Thoracic aorta (tissue), 2 donors: ENCODE measurements around the gene RAB21. TPM values are rescaled to one million over a fixed set of nuclear protein-coding genes. Genes with fewer than 3 reads are reported as not detected.

Experiments
- ATAC-seq: fragments of 150-250 bp; one replicate; pipeline ENCODE4 v1.8.0; 2017; ENCODE audit warnings: low read depth; ENCODE audit not compliant: insufficient number of reproducible peaks, low FRiP score
- DNase-seq: peaks from one replicate; pipeline ENCODE4 v3.0.0-alpha.2; 2020; ENCODE audit warnings: low spot score
- H3K27ac ChIP-seq, 2 donors: fragments of 200-600 bp; sonication (generic); 1 replicate in 1 of 2; 2 replicates in 1 of 2; pipeline ENCODE4 v1.5.1; 2016; ENCODE audit warnings: mild to moderate bottlenecking in 2 of 2, moderate library complexity in 2 of 2
- H3K27me3 ChIP-seq: fragments of 200-600 bp; sonication (generic); replicated peaks from 2 replicates; pipeline ENCODE4 v1.6.0; 2016; ENCODE audit warnings: mild to moderate bottlenecking; ENCODE audit not compliant: insufficient read depth
- H3K36me3 ChIP-seq: fragments of 200-600 bp; sonication (generic); one replicate; pipeline ENCODE4 v1.5.1; 2016
- H3K4me1 ChIP-seq, 2 donors: fragments of 200-600 bp; sonication (generic); 1 replicate in 1 of 2; 2 replicates in 1 of 2; pipeline versions ENCODE4 v1.5.1 to v1.6.0; 2016; ENCODE audit warnings: low read depth in 2 of 2, mild to moderate bottlenecking in 1 of 2; ENCODE audit not compliant: control insufficient read depth in 1 of 2
- H3K4me3 ChIP-seq: fragments of 200-600 bp; sonication (generic); 2 replicates; pipeline ENCODE4 v1.5.1; 2016; ENCODE audit warnings: mild to moderate bottlenecking
- H3K9me3 ChIP-seq: fragments of 200-600 bp; sonication (generic); 2 replicates; pipeline ENCODE4 v1.5.1; 2016
- total RNA-seq, 2 donors: library from RNA; depleted of rRNA; stranded (reverse); fragments of >200 nt; gene quantifications; one replicate each; pipeline versions ENCODE4 v1.1.0 to v1.2.3, GENCODE V29; 2016
- TF ChIP-seq, protein P1 (sequence below): fragments of 200-600 bp; sonication (generic); IDR thresholded peaks from one replicate; pipeline ENCODE4 v1.5.1; 2019; ENCODE audit warnings: antibody characterized with exemption

RAB21 gene
- total RNA-seq, 2 donors from 2014 or later: 15.7 to 56.4 TPM

- TF ChIP-seq, protein P1, sequence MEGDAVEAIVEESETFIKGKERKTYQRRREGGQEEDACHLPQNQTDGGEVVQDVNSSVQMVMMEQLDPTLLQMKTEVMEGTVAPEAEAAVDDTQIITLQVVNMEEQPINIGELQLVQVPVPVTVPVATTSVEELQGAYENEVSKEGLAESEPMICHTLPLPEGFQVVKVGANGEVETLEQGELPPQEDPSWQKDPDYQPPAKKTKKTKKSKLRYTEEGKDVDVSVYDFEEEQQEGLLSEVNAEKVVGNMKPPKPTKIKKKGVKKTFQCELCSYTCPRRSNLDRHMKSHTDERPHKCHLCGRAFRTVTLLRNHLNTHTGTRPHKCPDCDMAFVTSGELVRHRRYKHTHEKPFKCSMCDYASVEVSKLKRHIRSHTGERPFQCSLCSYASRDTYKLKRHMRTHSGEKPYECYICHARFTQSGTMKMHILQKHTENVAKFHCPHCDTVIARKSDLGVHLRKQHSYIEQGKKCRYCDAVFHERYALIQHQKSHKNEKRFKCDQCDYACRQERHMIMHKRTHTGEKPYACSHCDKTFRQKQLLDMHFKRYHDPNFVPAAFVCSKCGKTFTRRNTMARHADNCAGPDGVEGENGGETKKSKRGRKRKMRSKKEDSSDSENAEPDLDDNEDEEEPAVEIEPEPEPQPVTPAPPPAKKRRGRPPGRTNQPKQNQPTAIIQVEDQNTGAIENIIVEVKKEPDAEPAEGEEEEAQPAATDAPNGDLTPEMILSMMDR: no peak
- H3K9me3 ChIP-seq: no peaks in the 10 kb centered on the region
- no peak overlapping the region for H3K27ac ChIP-seq
- H3K36me3 ChIP-seq: no peaks in the 10 kb centered on the region
- no peaks in the 10 kb centered on the region for H3K4me1 ChIP-seq
- DNase-seq: no peak
- H3K27me3 ChIP-seq: no peaks in the 10 kb centered on the region
- ATAC-seq: no peak
- no peak overlapping the region for H3K4me3 ChIP-seq
Observed at GRCh38 chr12:71744522-71745300, 10.0 kb upstream of the RAB21 start.

DNA sequence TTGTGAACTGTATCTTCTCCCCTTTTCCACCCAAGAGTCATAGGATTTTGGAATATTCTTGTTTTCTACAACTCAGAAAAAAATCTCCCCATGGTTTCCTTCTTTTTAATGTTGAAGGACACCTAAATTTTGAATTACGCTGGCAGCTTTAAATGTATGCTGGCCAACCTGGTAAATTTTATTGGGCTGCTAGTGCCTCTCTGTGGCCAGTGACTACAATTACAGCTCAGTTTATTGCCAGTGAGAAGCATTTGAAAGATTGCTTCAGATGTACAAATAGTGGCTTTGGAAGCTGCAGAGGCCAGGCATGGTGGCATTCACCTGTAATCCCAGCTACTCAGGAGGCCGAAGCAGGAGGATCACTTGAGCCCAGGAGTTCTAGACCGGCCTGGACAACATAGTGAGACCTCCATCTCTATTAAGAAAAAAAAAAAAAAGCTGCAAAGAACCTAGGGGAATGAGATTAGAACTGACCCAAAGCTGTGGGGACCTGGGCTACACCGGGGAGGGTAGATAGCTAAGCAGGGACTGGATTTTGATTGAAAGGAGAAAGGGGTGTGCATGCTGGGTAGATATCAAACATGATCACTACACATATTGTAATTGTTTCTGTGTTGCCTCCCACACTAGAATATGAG is 7.6 kb upstream of the RAB21 start:
- TF ChIP-seq, protein P1: peak; percentile 62
- no peak overlapping the region for H3K4me3 ChIP-seq
- no peaks in the 10 kb centered on the region for H3K4me1 ChIP-seq
- H3K9me3 ChIP-seq: no peaks in the 10 kb centered on the region
- H3K27ac ChIP-seq: no peak overlapping the region
- H3K36me3 ChIP-seq: no peaks in the 10 kb centered on the region
- DNase-seq (no peak), ATAC-seq (no peak)
- no peaks in the 10 kb centered on the region for H3K27me3 ChIP-seq

DNA sequence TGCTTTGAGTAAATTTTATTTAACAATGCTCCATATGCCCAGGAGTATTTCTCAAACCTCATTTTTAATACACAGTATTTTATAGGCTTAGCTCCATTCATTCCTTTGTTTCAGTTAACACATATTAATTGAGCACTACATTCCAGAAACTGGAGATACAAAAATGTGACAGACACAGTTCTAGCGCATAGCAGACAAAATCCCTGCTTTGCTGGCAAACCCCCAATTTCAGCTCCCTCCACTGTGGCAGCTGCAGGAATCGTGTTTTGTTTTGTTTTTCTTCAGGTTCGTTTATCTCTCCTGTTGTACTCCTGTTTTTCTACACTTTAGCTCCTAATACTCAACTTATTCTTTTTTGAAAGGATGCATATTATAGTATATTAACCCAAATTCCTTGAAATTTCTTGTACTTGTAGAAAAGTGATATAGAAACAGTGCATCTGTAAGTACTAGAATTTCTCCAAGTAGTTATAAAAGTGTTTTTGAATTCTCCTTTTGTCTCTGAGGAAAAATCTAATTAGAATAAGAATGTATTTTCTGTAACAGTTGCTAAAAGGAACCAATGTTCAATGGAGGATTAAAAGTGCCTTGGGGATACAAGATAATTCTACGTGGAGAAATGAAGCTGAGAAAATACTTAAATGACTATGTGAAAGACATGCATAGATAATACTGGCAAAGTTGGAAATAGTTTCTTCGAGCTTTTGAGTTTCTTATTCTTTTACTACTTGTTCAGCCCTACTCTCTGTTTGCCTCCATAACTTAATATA is 6.4 kb upstream of the RAB21 start:
- H3K36me3 ChIP-seq: no peaks in the 10 kb centered on the region
- DNase-seq: no peak
- ATAC-seq: no peak

GRCh38 chr12:71749666-71750065 is 5.0 kb upstream of the RAB21 start:
- no peaks in the 10 kb centered on the region for H3K27me3 ChIP-seq
- TF ChIP-seq, protein P1: no peak
- H3K4me3 ChIP-seq: no peak overlapping the region
- no peaks in the 10 kb centered on the region for H3K36me3 ChIP-seq
- peaks cover 0 to 5% of the 10 kb centered on the region in 2 donors for H3K4me1 ChIP-seq
- no peak overlapping the region for H3K27ac ChIP-seq
- DNase-seq (no peak), ATAC-seq (no peak)
- no peaks in the 10 kb centered on the region for H3K9me3 ChIP-seq

More for the DNA sequence above, 6.4 kb upstream of the RAB21 start:
- H3K27me3 ChIP-seq: no peaks in the 10 kb centered on the region
- no peaks in the 10 kb centered on the region for H3K9me3 ChIP-seq
- no peaks in the 10 kb centered on the region for H3K4me1 ChIP-seq
- no peak overlapping the region for H3K4me3 ChIP-seq
- no peak overlapping the region for H3K27ac ChIP-seq
- TF ChIP-seq, protein P1: no peak

DNA sequence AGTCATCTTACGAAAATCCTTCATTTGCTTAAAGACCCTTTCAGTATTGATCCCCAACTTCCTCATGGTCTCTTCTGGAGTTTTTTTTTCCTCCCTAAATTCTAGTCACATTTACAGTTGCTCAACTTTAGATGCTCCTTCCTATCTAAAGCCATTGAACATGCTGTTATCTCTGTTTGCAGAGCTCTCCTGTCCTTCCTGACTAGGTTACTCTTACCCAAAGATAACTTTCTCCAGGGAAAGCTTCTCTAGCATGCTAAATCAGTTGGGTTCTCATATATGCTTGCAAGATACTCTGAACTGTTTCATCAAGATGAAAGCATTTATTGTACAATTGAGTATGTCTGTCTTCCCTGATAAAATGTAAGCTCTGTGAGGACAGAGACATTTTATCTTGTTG is 1.8 kb upstream of the RAB21 start:
- no peak for ATAC-seq
- Histone ChIP-seq H3K27ac (no peak overlapping the region), H3K4me1 (peaks cover 10 to 16% of the 10 kb centered on the region in 2 donors), H3K36me3 (no peaks in the 10 kb centered on the region), H3K27me3 (no peaks in the 10 kb centered on the region), H3K4me3 (no peak overlapping the region), H3K9me3 (no peaks in the 10 kb centered on the region)
- TF ChIP-seq, protein P1: no peak
- DNase-seq: no peak
